K562 (cell line): ENCODE results near the gene SOS1. TPM values are rescaled to one million over a fixed set of nuclear protein-coding genes. Genes with fewer than 3 reads are reported as not detected.
A peak's percentile ranks its signal among the peaks of the same experiment; 100 is the strongest.

Source experiments
- CBX1 ChIP-seq: sonication (generic); IDR thresholded peaks from 2 replicates; pipeline ENCODE4 v1.6.1; 2016; ENCODE audit warnings: antibody characterized with exemption, low read depth, mild to moderate bottlenecking
- ELK1 ChIP-seq: sonication (generic); formaldehyde crosslinking; IDR thresholded peaks from 2 replicates; pipeline ENCODE4 v1.8.1; 2022; ENCODE audit warnings: missing genetic modification reagents
- FOS ChIP-seq: IDR thresholded peaks from 3 replicates; pipeline ENCODE4 v1.6.1; 2011; ENCODE audit not compliant: insufficient read length; ENCODE audit errors: extremely low read depth
- KLF1 ChIP-seq: fragments of 450-650 bp; IDR thresholded peaks from 2 replicates; pipeline ENCODE4 v1.6.1; 2016; ENCODE audit warnings: missing genetic modification characterization, missing compliant biosample characterization
- L3MBTL2 ChIP-seq: fragments of 450-650 bp; IDR thresholded peaks from 2 replicates; pipeline ENCODE4 v1.6.1; 2016; ENCODE audit warnings: mild to moderate bottlenecking, moderate library complexity
- RFX1 ChIP-seq: fragments of 450-650 bp; IDR thresholded peaks from 2 replicates; pipeline ENCODE4 v1.6.1; 2016; ENCODE audit warnings: mild to moderate bottlenecking, moderate library complexity
- SMARCA4 ChIP-seq: fragments of 450-650 bp; IDR thresholded peaks from 2 replicates; pipeline ENCODE4 v1.6.1; 2016
- STAG1 ChIP-seq: sonication (generic); formaldehyde crosslinking; IDR thresholded peaks from 2 replicates; pipeline ENCODE4 v1.5.0; 2020; ENCODE audit warnings: missing genetic modification reagents, borderline replicate concordance
- ZMIZ1 ChIP-seq, 2 experiments: fragments of 150-350 bp in 1 of 2; IDR thresholded peaks; 2 replicates each; pipeline ENCODE4 v1.6.1; 2012 to 2016; ENCODE audit warnings: low read depth in 2 of 2, low read length in 2 of 2, mild to moderate bottlenecking in 1 of 2, moderate library complexity in 1 of 2
- ZNF239 ChIP-seq: fragments of 250-450 bp; sonication (Bioruptor Pico); IDR thresholded peaks from 2 replicates; pipeline ENCODE4 v1.4.0; 2020; ENCODE audit warnings: mild to moderate bottlenecking
- ZNF408 ChIP-seq: fragments of 250-450 bp; sonication (Bioruptor Pico); IDR thresholded peaks from 2 replicates; pipeline ENCODE4 v1.4.0; 2020; ENCODE audit warnings: low read depth, mild to moderate bottlenecking, moderate library complexity
- polyA plus RNA-seq, 8 experiments: library from polyadenylated mRNA; depleted of rRNA in 4 of 8; stranded (reverse) in 5 of 8; unstranded in 3 of 8; fragments of >200 nt; fragmentation: Nextera tagmentation in 2 of 8; fragmentation: Illumina TruSeq in 1 of 8; extraction: Ambion mirVana in 2 of 8; extraction: Trizol in 1 of 8; gene quantifications; 2 replicates each; pipeline versions ENCODE4 v1.2.1 to v1.2.3, GENCODE V29; 2011 to 2014; ENCODE audit warnings: inconsistent platforms in 1 of 8, missing spikeins in 1 of 8
- total RNA-seq, 7 experiments: library from RNA; depleted of rRNA in 6 of 7; stranded (reverse); fragments of >200 nt in 6 of 7; fragmentation: Illumina TruSeq in 2 of 7; extraction: Trizol in 2 of 7; gene quantifications; 2 replicates each; pipeline versions ENCODE4 v1.2.1 to v1.2.3, GENCODE V29; 2011 to 2021; ENCODE audit warnings: low replicate concordance in 1 of 7

SOS1 gene
- total and polyA plus RNA-seq, 9 of the 15 experiments (the other 6 are each of a cell fraction or from before 2014, with no cell fraction given): 2.5 to 27.1 (median 16.3) TPM

- TF ChIP-seq ZMIZ1 (IDR thresholded peaks at IDR 0.05; ENCODE audit: low read depth in 2 of 2, low read length in 2 of 2): 0 out of 4 replicates have a peak, but pooled peaks of 1 of the 2 experiments have one; percentile 42
- no peak for TF ChIP-seq KLF1 (tag)
- no peak for TF ChIP-seq ELK1 (CRISPR knock-in tag)
- TF ChIP-seq ZNF239: no peak
- TF ChIP-seq ZNF408 (CRISPR knock-in tag): no peak
- TF ChIP-seq FOS: no peak
- 0 out of 2 replicates have a peak, but pooled peaks have one; percentile 17 for TF ChIP-seq L3MBTL2
- peak; percentile 46; the same call in 1 of the 2 replicates for TF ChIP-seq SMARCA4
- no peak for TF ChIP-seq CBX1
- TF ChIP-seq STAG1 (CRISPR knock-in tag): no peak
- TF ChIP-seq RFX1: no peak
- TF ChIP-seq, all 486 proteins: peak for 37
Observed at GRCh38 chr2:38945911-38946310, 174.9 kb downstream of the SOS1 start (continued).
